Neural progenitor cell (in vitro differentiated cells): Measurements from ENCODE around the gene SMARCA1. TPM values are rescaled to one million over a fixed set of nuclear protein-coding genes. Genes with fewer than 3 reads are reported as not detected.

Experiments used
- DNase-seq: peaks from one replicate; pipeline ENCODE4 v3.0.0-alpha.2; 2016; ENCODE audit warnings: low spot score
- H2AFZ ChIP-seq: fragments of 200-600 bp; sonication (generic); replicated peaks from 2 replicates; pipeline ENCODE4 v1.6.1; 2016; ENCODE audit warnings: antibody characterized with exemption
- H3F3A ChIP-seq: fragments of 200-600 bp; sonication (generic); 2 replicates; pipeline ENCODE4 v1.6.1; 2016; ENCODE audit warnings: antibody characterized with exemption, low read depth
- H3K27ac ChIP-seq: fragments of 200-600 bp; sonication (generic); 2 replicates; pipeline ENCODE4 v1.5.1; 2016; ENCODE audit warnings: mild to moderate bottlenecking
- H3K27me3 ChIP-seq: fragments of 200-600 bp; sonication (generic); 2 replicates; pipeline ENCODE4 v1.6.1; 2016; ENCODE audit warnings: mild to moderate bottlenecking, moderate library complexity
- H3K36me3 ChIP-seq: fragments of 200-600 bp; sonication (generic); 2 replicates; pipeline ENCODE4 v1.5.1; 2016
- H3K4me1 ChIP-seq: fragments of 200-600 bp; sonication (generic); 2 replicates; pipeline ENCODE4 v1.6.1; 2016; ENCODE audit warnings: mixed run types
- H3K4me2 ChIP-seq: fragments of 200-600 bp; sonication (generic); 2 replicates; pipeline ENCODE4 v1.6.1; 2016
- H3K4me3 ChIP-seq: fragments of 200-600 bp; sonication (generic); 2 replicates; pipeline ENCODE4 v1.5.1; 2016
- H3K79me2 ChIP-seq: fragments of 200-600 bp; sonication (generic); 2 replicates; pipeline ENCODE4 v1.6.1; 2016; ENCODE audit warnings: low read depth
- H3K9ac ChIP-seq: fragments of 200-600 bp; sonication (generic); 2 replicates; pipeline ENCODE4 v1.6.1; 2016
- H3K9me3 ChIP-seq: fragments of 200-600 bp; sonication (generic); 2 replicates; pipeline ENCODE4 v1.5.1; 2016; ENCODE audit warnings: low read depth
- H4K20me1 ChIP-seq: fragments of 200-600 bp; sonication (generic); 2 replicates; pipeline ENCODE4 v1.6.1; 2016; ENCODE audit warnings: low read depth
- H3K27ac Mint-ChIP-seq: 3 replicates; pipeline ENCODE4 v1.8.0; 2021; ENCODE audit warnings: mixed read lengths
- H3K27me3 Mint-ChIP-seq: 2 replicates; pipeline ENCODE4 v1.8.0; 2022; ENCODE audit warnings: low read depth, mild to moderate bottlenecking, inconsistent platforms, moderate library complexity, mixed read lengths; ENCODE audit not compliant: insufficient read depth
- H3K36me3 Mint-ChIP-seq: 3 replicates; pipeline ENCODE4 v1.8.0; 2021; ENCODE audit warnings: mixed read lengths
- H3K4me1 Mint-ChIP-seq: 3 replicates; pipeline ENCODE4 v1.8.0; 2021; ENCODE audit warnings: mixed read lengths
- H3K4me3 Mint-ChIP-seq: 3 replicates; pipeline ENCODE4 v1.8.0; 2021; ENCODE audit warnings: mild to moderate bottlenecking, moderate library complexity, mixed read lengths
- H3K9me3 Mint-ChIP-seq: 3 replicates; pipeline ENCODE4 v1.8.0; 2020; ENCODE audit warnings: mixed read lengths
- EZH2 ChIP-seq: fragments of 200-600 bp; sonication (generic); IDR thresholded peaks from 2 replicates; pipeline ENCODE4 v1.6.1; 2017; ENCODE audit warnings: antibody characterized with exemption, mild to moderate bottlenecking, moderate library complexity
- EZH2phosphoT487 ChIP-seq: fragments of 200-600 bp; sonication (generic); IDR thresholded peaks from 2 replicates; pipeline ENCODE4 v1.6.1; 2017; ENCODE audit warnings: antibody characterized with exemption
- total RNA-seq: library from RNA; depleted of rRNA; stranded (reverse); fragments of >200 nt; gene quantifications from 2 replicates; pipeline ENCODE4 v1.2.3, GENCODE V29; 2015; ENCODE audit warnings: low replicate concordance
- TF ChIP-seq, protein P1 (sequence below): fragments of 200-600 bp; sonication (generic); IDR thresholded peaks from 2 replicates; pipeline ENCODE4 v1.5.1; 2017; ENCODE audit warnings: antibody characterized with exemption, mild to moderate bottlenecking

SMARCA1 gene
- total RNA-seq, 1 donor from 2014 or later = 149 TPM

GRCh38 chrX:129520151-129520550 is 3.1 kb downstream of the SMARCA1 start:
- no peak overlapping the region for H3K27ac ChIP-seq
- no peak overlapping the region for H3K9ac ChIP-seq
- Mint-ChIP-seq H3K27ac (no peak overlapping the region), H3K4me1 (peaks cover 14% of the 10 kb centered on the region), H3K27me3 (peaks cover 3% of the 10 kb centered on the region), H3K36me3 (peaks cover 4% of the 10 kb centered on the region), H3K9me3 (no peaks in the 10 kb centered on the region), H3K4me3 (no peak overlapping the region)
- no peaks in the 10 kb centered on the region for H3K27me3 ChIP-seq
- no peaks in the 10 kb centered on the region for H3K4me1 ChIP-seq
- H3K79me2 ChIP-seq = peaks cover 67% of the 10 kb centered on the region
- no peak overlapping the region for H3K4me2 ChIP-seq
- no peaks in the 10 kb centered on the region for H3K36me3 ChIP-seq
- TF ChIP-seq, protein P1, sequence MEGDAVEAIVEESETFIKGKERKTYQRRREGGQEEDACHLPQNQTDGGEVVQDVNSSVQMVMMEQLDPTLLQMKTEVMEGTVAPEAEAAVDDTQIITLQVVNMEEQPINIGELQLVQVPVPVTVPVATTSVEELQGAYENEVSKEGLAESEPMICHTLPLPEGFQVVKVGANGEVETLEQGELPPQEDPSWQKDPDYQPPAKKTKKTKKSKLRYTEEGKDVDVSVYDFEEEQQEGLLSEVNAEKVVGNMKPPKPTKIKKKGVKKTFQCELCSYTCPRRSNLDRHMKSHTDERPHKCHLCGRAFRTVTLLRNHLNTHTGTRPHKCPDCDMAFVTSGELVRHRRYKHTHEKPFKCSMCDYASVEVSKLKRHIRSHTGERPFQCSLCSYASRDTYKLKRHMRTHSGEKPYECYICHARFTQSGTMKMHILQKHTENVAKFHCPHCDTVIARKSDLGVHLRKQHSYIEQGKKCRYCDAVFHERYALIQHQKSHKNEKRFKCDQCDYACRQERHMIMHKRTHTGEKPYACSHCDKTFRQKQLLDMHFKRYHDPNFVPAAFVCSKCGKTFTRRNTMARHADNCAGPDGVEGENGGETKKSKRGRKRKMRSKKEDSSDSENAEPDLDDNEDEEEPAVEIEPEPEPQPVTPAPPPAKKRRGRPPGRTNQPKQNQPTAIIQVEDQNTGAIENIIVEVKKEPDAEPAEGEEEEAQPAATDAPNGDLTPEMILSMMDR = no peak
- no peak for TF ChIP-seq EZH2
- no peak for TF ChIP-seq EZH2phosphoT487
- no peak overlapping the region for H2AFZ ChIP-seq
- H3K4me3 ChIP-seq = no peak overlapping the region
- no peak for DNase-seq
- H4K20me1 ChIP-seq = peaks cover 5% of the 10 kb centered on the region
- peaks cover 16% of the 10 kb centered on the region for H3F3A ChIP-seq
- peaks cover 6% of the 10 kb centered on the region for H3K9me3 ChIP-seq

GRCh38 chrX:129516402-129516801 is 6.9 kb downstream of the SMARCA1 start:
- no peaks in the 10 kb centered on the region for H3K27me3 ChIP-seq
- H3K4me3 Mint-ChIP-seq = no peak overlapping the region
- H3K4me1 Mint-ChIP-seq = peaks cover 10% of the 10 kb centered on the region
- no peaks in the 10 kb centered on the region for H3K27me3 Mint-ChIP-seq
- no peak for TF ChIP-seq EZH2phosphoT487
- no peak for TF ChIP-seq EZH2
- TF ChIP-seq, protein P1 = no peak
- H3K4me1 ChIP-seq = no peaks in the 10 kb centered on the region
- H3F3A ChIP-seq = peaks cover 4% of the 10 kb centered on the region
- no peak overlapping the region for H3K4me3 ChIP-seq
- no peak for DNase-seq
- peaks cover 5% of the 10 kb centered on the region for H4K20me1 ChIP-seq
- H3K9me3 ChIP-seq = no peaks in the 10 kb centered on the region
- no peak overlapping the region for H3K27ac ChIP-seq
- no peak overlapping the region for H3K4me2 ChIP-seq
- H2AFZ ChIP-seq = no peak overlapping the region
- peaks cover 17% of the 10 kb centered on the region for H3K36me3 Mint-ChIP-seq
- no peak overlapping the region for H3K9ac ChIP-seq
- no peak overlapping the region for H3K27ac Mint-ChIP-seq
- H3K79me2 ChIP-seq = peaks cover 58% of the 10 kb centered on the region
- peaks cover 8% of the 10 kb centered on the region for H3K36me3 ChIP-seq
- no peaks in the 10 kb centered on the region for H3K9me3 Mint-ChIP-seq

DNA sequence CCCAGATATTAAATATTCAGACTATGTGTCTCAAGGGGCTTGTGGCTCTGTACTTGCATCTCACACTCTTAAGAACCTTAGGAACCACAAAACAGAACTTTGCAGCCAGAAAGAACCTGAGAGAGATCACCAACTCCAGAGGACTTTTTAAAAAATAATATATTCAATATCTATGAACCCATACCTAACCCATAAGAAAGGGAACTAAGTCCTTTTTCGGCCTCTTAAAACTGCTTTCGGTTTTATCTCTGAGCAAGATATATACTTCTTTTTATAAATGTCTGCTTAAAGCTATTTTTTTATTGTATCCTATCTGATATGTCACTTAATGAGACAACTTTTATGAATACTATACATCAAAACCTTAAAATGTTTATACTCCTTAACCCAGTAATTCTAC is 10.9 kb downstream of the SMARCA1 start:
- Mint-ChIP-seq H3K27me3 (no peaks in the 10 kb centered on the region), H3K4me1 (no peaks in the 10 kb centered on the region), H3K9me3 (no peaks in the 10 kb centered on the region), H3K36me3 (peaks cover 37% of the 10 kb centered on the region), H3K4me3 (no peak overlapping the region), H3K27ac (no peak overlapping the region)
- TF ChIP-seq EZH2phosphoT487 (no peak), EZH2 (no peak)
- TF ChIP-seq, protein P1 = no peak
- no peak for DNase-seq
- no peaks in the 10 kb centered on the region for H4K20me1 ChIP-seq
- H3K36me3 ChIP-seq = peaks cover 22% of the 10 kb centered on the region
- H3K4me1 ChIP-seq = no peaks in the 10 kb centered on the region
- peaks cover 18% of the 10 kb centered on the region for H3K79me2 ChIP-seq
- no peak overlapping the region for H3K27ac ChIP-seq
- no peak overlapping the region for H2AFZ ChIP-seq
- no peaks in the 10 kb centered on the region for H3K9me3 ChIP-seq
- no peak overlapping the region for H3K4me3 ChIP-seq
- no peaks in the 10 kb centered on the region for H3F3A ChIP-seq
- no peak overlapping the region for H3K4me2 ChIP-seq
- no peak overlapping the region for H3K9ac ChIP-seq
- no peaks in the 10 kb centered on the region for H3K27me3 ChIP-seq
